ENCODE results near the gene CCDC82. TPM values are rescaled to one million over a fixed set of nuclear protein-coding genes. Genes with fewer than 3 reads are reported as not detected.

The CCDC82 gene
- total RNA-seq, 2 donors from 2014 or later, result 8.5 to 20.3 TPM

GRCh38 chr11:96357794-96358193 lies 31.9 kb downstream of the CCDC82 start:
- H3K27me3 ChIP-seq (replicated peaks; ENCODE audit: insufficient read depth), result no peaks in the 10 kb centered on the region
- H3K4me3 ChIP-seq, result no peak overlapping the region
- H3K9me3 ChIP-seq, result no peaks in the 10 kb centered on the region
- WGBS, result 65% methylated on average over 1 of the region's 1 CpG
- no peak overlapping the region for H3K27ac ChIP-seq
- intact Hi-C loops (cut with DNase I), result no loop called here
- no peaks in the 10 kb centered on the region for H3K36me3 ChIP-seq
- no peaks in the 10 kb centered on the region for H3K4me1 ChIP-seq (replicated peaks)
- TF ChIP-seq POLR2A (IDR thresholded peaks at IDR 0.05) (no peak), POLR2AphosphoS5 (IDR thresholded peaks at IDR 0.05) (no peak)
- TF ChIP-seq, protein P1, sequence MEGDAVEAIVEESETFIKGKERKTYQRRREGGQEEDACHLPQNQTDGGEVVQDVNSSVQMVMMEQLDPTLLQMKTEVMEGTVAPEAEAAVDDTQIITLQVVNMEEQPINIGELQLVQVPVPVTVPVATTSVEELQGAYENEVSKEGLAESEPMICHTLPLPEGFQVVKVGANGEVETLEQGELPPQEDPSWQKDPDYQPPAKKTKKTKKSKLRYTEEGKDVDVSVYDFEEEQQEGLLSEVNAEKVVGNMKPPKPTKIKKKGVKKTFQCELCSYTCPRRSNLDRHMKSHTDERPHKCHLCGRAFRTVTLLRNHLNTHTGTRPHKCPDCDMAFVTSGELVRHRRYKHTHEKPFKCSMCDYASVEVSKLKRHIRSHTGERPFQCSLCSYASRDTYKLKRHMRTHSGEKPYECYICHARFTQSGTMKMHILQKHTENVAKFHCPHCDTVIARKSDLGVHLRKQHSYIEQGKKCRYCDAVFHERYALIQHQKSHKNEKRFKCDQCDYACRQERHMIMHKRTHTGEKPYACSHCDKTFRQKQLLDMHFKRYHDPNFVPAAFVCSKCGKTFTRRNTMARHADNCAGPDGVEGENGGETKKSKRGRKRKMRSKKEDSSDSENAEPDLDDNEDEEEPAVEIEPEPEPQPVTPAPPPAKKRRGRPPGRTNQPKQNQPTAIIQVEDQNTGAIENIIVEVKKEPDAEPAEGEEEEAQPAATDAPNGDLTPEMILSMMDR (IDR thresholded peaks at IDR 0.05), result no peak
- DNase-seq (ENCODE audit: low spot score), result no peak

GRCh38 chr11:96356848-96357247 lies 32.9 kb downstream of the CCDC82 start:
- intact Hi-C loops (cut with DNase I), result no loop called here
- H3K9me3 ChIP-seq, result no peaks in the 10 kb centered on the region
- no peaks in the 10 kb centered on the region for H3K27me3 ChIP-seq (replicated peaks; ENCODE audit: insufficient read depth)
- H3K4me3 ChIP-seq, result no peak overlapping the region
- H3K27ac ChIP-seq, result no peak overlapping the region
- TF ChIP-seq, protein P1 (IDR thresholded peaks at IDR 0.05), result no peak
- TF ChIP-seq POLR2A (IDR thresholded peaks at IDR 0.05), result no peak
- no peak for TF ChIP-seq POLR2AphosphoS5 (IDR thresholded peaks at IDR 0.05)
- H3K36me3 ChIP-seq, result no peaks in the 10 kb centered on the region
- 74% methylated on average over 4 of the region's 4 CpGs for WGBS
- H3K4me1 ChIP-seq (replicated peaks), result no peaks in the 10 kb centered on the region
- DNase-seq (ENCODE audit: low spot score), result no peak

DNA sequence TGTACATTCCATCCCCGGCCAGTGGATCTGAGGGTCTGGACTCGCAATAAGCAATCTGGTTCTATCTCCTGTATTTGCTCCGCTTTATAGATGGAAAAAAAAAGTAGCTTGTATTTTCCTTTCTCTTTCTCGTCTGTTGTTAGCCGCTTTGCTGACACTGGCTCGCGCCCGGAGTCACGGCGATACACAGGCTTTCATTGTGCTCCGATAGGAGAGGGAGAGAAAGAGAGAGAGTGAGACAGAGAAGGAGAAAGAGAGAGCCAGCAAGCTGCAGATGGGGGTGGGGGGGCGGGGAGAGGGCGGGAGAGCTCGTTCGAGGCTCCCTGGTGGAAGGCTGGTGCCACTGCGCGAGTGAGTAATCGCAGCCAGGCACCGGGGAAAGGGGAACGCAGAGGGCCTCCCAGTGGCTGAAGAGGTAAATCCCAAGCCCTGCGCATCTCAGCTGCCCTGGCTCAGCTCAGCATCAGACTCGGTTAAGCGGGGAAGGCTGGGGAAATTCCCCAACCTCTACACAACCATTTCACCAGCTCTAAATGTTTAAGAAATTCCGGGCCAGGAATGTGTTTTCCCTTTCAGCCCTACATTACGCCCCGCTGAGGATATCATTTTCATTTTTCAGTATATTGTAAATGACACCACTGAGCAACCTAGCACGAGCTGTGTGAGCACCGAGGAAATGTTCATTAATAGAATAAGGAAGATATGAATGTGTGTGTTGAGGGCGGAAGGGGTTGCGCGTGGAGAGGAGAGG lies 46.6 kb downstream of the CCDC82 start, which contains the start of gene MAML2:
TSS of gene MAML2 (minus strand) at position 235 of the 751 bp plus-strand sequence. CDS start 1,300 bp downstream, outside the sequence.
- 8% methylated on average over 31 of the region's 31 CpGs for WGBS
- TF ChIP-seq, protein P1 (IDR thresholded peaks at IDR 0.05), result peak; percentile 88 to 97 (median 92)
- no peak for TF ChIP-seq POLR2A (IDR thresholded peaks at IDR 0.05)
- peak; percentile 63 for TF ChIP-seq POLR2AphosphoS5 (IDR thresholded peaks at IDR 0.05)

DNA sequence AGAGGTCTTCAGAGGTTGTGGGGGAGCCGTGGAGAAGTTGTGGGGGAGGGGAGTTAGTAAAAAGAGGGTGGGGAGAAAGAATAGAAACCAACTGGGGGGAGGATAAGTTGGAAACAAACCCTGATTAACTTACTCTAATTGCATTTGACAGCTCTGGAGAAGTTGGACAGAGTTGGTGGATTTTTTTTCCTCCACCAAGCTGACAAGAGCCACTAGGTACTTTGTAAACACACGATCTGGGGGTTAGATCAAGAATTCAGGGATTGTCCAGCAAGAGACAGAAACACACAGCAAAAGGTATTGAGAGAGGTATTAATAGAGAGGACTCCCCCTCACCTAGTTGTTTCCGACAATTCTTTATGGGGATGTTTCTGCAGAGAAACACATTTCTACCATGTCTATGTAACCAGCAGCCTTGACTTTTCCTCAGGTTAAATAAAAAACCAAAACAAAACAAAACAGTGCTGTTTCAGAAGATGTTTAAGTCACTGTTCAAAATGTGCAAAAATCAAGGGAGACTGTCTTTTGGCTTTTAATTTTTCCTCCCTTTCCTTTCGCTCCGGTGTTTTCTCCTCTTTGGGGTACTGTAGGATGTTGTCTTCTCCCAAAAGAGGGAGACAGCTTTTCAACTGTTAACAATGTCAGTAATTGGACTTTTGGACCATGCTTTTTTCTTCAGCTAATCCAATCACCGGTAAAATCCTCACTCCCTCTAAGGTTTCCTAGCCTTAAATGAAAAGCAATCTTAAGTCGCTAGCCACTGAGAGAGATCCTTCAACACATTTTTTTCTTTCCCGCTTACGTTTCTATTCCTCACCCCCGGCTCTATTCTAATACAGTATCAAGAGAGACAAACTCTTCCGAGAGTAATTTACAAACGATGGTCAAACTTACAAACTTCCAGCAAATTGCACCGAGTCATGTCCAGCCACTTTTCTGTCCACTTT lies 47.4 kb downstream of the CCDC82 start:
- TF ChIP-seq POLR2AphosphoS5 (IDR thresholded peaks at IDR 0.05) (no peak), POLR2A (IDR thresholded peaks at IDR 0.05) (no peak)
- TF ChIP-seq, protein P1 (IDR thresholded peaks at IDR 0.05), result no peak
- Histone ChIP-seq H3K27me3 (replicated peaks; ENCODE audit: insufficient read depth) (no peaks in the 10 kb centered on the region), H3K27ac (peak overlapping the region; percentile 80 to 85), H3K4me1 (replicated peaks) (peaks cover 17% of the 10 kb centered on the region), H3K36me3 (no peaks in the 10 kb centered on the region), H3K4me3 (peak overlapping the region; percentile 60 to 62), H3K9me3 (no peaks in the 10 kb centered on the region)
- DNase-seq (ENCODE audit: low spot score), result no peak
- intact Hi-C loops (cut with DNase I), result loop anchor here (2.0 to 5.0 kb wide), 4 partner anchors 115 to 495 kb away; no protein-coding TSS in a partner anchor
- under 1% methylated on average over 13 of the region's 13 CpGs for WGBS

More for the DNA sequence above, 46.6 kb downstream of the CCDC82 start, which contains the start of gene MAML2:
- Histone ChIP-seq H3K4me1 (replicated peaks) (peaks cover 10% of the 10 kb centered on the region), H3K4me3 (peak within 1 kb of the TSS; percentile 60 to 62), H3K9me3 (no peaks in the 10 kb centered on the region), H3K36me3 (no peaks in the 10 kb centered on the region), H3K27me3 (replicated peaks; ENCODE audit: insufficient read depth) (no peaks in the 10 kb centered on the region), H3K27ac (peak within 1 kb of the TSS; percentile 80 to 85)
- DNase-seq (ENCODE audit: low spot score), result peak; percentile 95
- intact Hi-C loops (cut with DNase I), result loop anchor here (2.0 to 5.0 kb wide), 4 partner anchors 116 to 496 kb away; no protein-coding TSS in a partner anchor

Data from prostate gland (tissue), 2 donors.